GM12891 (cell line): ENCODE measurements around the gene PAX1.

ENCODE experiments used
- DNase-seq: peaks from one replicate; pipeline ENCODE4 v3.0.0; 2011; ENCODE audit warnings: low spot score; ENCODE audit not compliant: insufficient read length
- FAIRE-seq: peaks from 2 replicates; lab custom pipeline; 2011; peaks lifted over from hg19 to GRCh38; lab: Jason Lieb, UNC
- PAX5 ChIP-seq: IDR thresholded peaks from 2 replicates; pipeline ENCODE4 v1.6.1; 2011; ENCODE audit warnings: low read length, moderate library complexity, mild to moderate bottlenecking; ENCODE audit not compliant: insufficient read depth, severe bottlenecking
- POLR2A ChIP-seq: IDR thresholded peaks from 2 replicates; pipeline ENCODE4 v1.6.1; 2011; ENCODE audit warnings: low read depth, low read length, control low read depth
- POLR2AphosphoS5 ChIP-seq: IDR thresholded peaks from 2 replicates; pipeline ENCODE4 v1.6.1; 2011; ENCODE audit warnings: low read depth, low read length, control low read depth
- POU2F2 ChIP-seq: IDR thresholded peaks from 2 replicates; pipeline ENCODE4 v1.6.1; 2011; ENCODE audit warnings: low read depth, mild to moderate bottlenecking, control low read depth, low read length, moderate library complexity
- SPI1 ChIP-seq: IDR thresholded peaks from 2 replicates; pipeline ENCODE4 v1.6.1; 2011; ENCODE audit warnings: low read depth, low read length, control low read depth
- TAF1 ChIP-seq: IDR thresholded peaks from 2 replicates; pipeline ENCODE4 v1.6.1; 2011; ENCODE audit warnings: low read depth, low read length, control low read depth

Gene PAX1

GRCh38 chr20:21702016-21702415 lies 3.4 kb upstream of the PAX1 start:
- no peak for FAIRE-seq
- TF ChIP-seq TAF1 = no peak
- no peak for TF ChIP-seq POU2F2
- TF ChIP-seq POLR2A = no peak
- TF ChIP-seq PAX5 = no peak
- no peak for TF ChIP-seq POLR2AphosphoS5
- no peak for TF ChIP-seq SPI1
- DNase-seq = no peak

DNA sequence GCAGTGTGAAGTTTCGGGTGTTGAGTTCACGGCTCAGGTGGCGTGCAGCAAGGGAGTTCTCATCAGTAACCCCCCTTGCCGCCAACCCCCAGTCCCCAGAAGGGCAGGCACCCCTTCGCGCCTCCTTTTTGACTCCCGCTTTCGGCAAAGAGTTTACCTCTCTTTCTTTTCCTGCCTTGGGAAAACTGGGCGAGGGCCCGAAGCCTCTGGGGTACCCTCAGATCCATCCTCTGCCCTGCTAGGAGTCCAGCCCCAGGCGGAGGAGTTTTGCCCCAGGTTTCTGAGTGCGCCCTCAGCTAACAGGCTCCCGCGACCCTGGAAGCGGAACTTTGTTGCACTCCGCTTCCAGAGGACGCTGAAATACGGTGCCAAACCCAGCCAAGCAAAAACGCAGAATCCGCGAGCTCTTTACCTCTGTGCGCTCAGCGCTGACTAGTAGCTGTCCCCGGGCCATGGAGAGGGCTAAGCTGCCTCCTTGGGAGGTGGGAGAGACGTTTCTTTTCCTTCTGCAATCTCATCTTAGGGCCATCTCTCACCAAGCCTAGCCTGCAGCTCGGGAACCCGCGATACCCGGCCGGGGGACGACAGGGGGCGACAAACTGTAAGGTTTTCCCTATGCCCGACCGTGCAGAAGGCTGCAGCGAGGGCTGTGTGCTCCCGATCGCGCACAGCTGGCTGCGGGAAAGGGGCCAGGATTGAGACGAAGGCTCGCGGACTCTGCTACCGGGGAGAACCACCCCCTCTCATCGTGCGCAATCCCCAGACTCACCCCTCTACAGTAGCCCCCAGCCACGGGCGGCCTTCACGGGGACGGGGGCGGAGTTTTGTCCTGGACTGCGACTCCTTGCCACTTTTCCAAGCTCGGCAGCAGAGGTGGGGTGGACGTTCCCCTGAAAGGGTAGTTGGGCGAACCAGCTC lies 2.7 kb upstream of the PAX1 start:
- no peak for TF ChIP-seq TAF1
- no peak for TF ChIP-seq SPI1
- no peak for TF ChIP-seq PAX5
- TF ChIP-seq POU2F2 = no peak
- no peak for TF ChIP-seq POLR2A
- TF ChIP-seq POLR2AphosphoS5 = no peak
- FAIRE-seq (no peak), DNase-seq (no peak)

GRCh38 chr20:21703717-21704407 lies 1.6 kb upstream of the PAX1 start:
- TF ChIP-seq PAX5 (no peak), SPI1 (no peak)
- FAIRE-seq (no peak), DNase-seq (no peak)

- no peak for TF ChIP-seq TAF1
- no peak for TF ChIP-seq PAX5
- no peak for TF ChIP-seq POLR2A
- TF ChIP-seq POU2F2 = no peak
- TF ChIP-seq POLR2AphosphoS5 = no peak
- TF ChIP-seq SPI1 = no peak
- DNase-seq (no peak), FAIRE-seq (no peak)
Measured at GRCh38 chr20:21704408-21705385, 767 bp upstream of the PAX1 start.

DNA sequence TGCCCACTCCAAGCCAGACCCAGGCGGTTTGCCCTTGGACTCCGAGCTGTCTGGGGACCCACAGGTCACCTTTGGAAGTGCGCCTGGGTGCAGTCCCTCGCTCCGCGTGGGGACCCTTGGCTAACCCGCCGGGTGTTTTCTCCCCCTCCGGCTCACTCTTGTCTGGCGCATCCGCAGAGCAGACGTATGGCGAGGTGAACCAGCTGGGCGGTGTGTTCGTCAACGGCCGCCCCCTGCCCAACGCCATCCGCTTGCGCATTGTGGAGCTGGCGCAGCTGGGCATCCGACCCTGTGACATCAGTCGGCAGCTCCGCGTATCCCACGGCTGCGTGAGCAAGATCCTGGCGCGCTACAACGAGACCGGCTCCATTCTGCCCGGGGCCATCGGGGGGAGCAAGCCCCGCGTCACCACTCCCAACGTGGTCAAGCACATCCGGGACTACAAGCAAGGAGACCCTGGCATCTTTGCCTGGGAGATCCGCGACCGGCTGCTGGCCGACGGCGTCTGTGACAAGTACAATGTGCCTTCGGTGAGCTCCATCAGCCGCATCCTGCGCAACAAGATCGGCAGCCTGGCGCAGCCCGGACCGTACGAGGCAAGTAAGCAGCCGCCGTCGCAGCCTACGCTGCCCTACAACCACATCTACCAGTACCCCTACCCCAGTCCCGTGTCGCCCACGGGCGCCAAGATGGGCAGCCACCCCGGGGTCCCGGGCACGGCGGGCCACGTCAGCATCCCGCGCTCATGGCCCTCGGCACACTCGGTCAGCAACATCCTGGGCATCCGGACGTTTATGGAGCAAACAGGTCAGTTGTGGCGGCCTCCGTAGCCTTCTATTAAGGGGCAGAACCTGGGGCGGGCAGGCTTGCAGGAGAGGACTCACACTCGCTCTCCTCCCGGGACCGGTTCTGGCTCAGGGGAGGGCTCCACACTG lies 1.1 kb downstream of the PAX1 start:
- FAIRE-seq (no peak), DNase-seq (no peak)
- TF ChIP-seq POLR2AphosphoS5 = no peak
- no peak for TF ChIP-seq POLR2A
- TF ChIP-seq TAF1 = no peak
- no peak for TF ChIP-seq SPI1
- TF ChIP-seq POU2F2 = no peak

DNA sequence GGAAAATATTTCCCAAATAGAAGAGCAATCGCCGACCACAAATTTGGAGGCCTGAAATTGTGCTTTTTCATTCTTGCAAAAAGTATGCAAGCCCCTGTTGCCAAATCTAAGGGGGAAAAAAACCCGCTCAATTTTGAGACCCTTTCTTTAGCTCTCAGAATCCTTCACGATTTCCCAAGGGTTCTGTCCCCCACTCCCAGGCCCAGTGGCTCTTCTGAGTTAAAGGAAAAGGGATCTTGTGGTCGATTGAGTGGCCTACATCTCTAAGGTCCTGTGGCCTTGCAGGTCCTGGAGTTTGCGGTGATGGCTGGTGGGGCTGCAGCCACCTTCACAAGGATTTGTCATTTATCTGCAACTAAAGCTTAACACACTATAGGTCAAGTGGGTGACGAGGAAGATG lies 1.8 kb downstream of the PAX1 start:
- no peak for TF ChIP-seq TAF1

DNA sequence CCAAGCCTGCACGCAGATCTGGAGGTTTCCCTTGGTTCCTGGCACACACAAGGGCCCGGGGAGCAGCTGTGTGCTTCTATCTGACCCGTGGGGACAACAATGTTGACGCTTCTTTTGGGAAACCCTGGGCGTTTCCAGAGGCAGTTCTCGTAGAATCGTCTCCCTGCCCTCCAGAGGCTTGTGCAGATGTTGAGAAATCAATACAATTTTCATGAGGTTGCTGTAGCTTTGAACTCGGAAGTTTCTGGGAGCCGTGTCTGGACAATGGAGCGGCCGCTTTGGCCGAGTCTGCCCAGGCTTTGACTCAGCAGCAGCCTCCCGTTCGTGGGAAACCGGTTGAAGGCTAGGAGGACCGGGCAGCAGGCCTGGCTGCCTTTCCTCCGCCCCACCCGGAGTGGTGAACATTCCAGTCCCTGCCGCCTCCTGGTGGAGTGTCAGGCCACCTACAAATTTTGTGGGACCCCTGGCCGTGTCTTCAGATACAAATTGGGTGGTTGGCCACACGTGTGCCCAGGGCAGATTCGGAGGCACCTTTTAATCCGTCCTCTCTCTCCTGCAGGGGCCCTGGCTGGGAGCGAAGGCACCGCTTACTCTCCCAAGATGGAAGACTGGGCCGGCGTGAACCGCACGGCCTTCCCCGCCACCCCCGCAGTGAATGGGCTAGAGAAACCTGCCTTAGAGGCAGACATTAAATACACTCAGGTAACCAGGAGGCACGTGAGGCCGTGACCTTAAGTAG lies 2.7 kb downstream of the PAX1 start:
- no peak for TF ChIP-seq POLR2A
- no peak for TF ChIP-seq SPI1
- TF ChIP-seq PAX5 = no peak
- no peak for TF ChIP-seq POLR2AphosphoS5
- TF ChIP-seq POU2F2 = no peak
- no peak for TF ChIP-seq TAF1
- DNase-seq (no peak), FAIRE-seq (no peak)

More for the DNA sequence above, 1.8 kb downstream of the PAX1 start:
- no peak for DNase-seq
- no peak for FAIRE-seq
